Measurements from ENCODE around the gene VPS16. TPM values are rescaled to one million over a fixed set of nuclear protein-coding genes. Genes with fewer than 3 reads are reported as not detected.
A peak's percentile ranks its signal among the peaks of the same experiment; 100 is the strongest.

The VPS16 gene
- total RNA-seq: 10 to 100 TPM in 4 of 5 donors, 1 to 10 TPM in 1; 5.8 to 23.7 (median 20.6) TPM
- polyA plus RNA-seq: 10 to 100 TPM; 31.4 to 53.0 (median 42.6) TPM
- long read RNA-seq, donor 1, partial matches to known transcripts: 0 of 1 reads
- long read RNA-seq, donor 1, other reads (novel, unspliced or antisense): 0 of 1 reads
- long read RNA-seq, donor 2: 0 reads
- long read RNA-seq, donor 3, partial matches to known transcripts: 0 of 4 reads
- long read RNA-seq, donor 3, other reads (novel, unspliced or antisense): 0 of 4 reads
- long read RNA-seq, donor 4: 0 reads
- long read RNA-seq, donor 5, transcript VPS16-202 (24 exons, 2,750 nt): major isoform, 6 of 7 reads
- long read RNA-seq, donor 5, partial matches to known transcripts: 0 of 7 reads
- long read RNA-seq, donor 5, other reads (novel, unspliced or antisense): 0 of 7 reads
- long read RNA-seq, donor 6, partial matches to known transcripts: 8 of 11 reads
- long read RNA-seq, donor 6, other reads (novel, unspliced or antisense): 0 of 11 reads
- long read RNA-seq, donor 7, partial matches to known transcripts: 0 of 2 reads
- long read RNA-seq, donor 7, other reads (novel, unspliced or antisense): 0 of 2 reads
- long read RNA-seq, donor 8, partial matches to known transcripts: 0 of 3 reads
- long read RNA-seq, donor 8, other reads (novel, unspliced or antisense): 0 of 3 reads
- long read RNA-seq, donor 9: 0 reads
- long read RNA-seq, donor 10: 0 reads

DNA sequence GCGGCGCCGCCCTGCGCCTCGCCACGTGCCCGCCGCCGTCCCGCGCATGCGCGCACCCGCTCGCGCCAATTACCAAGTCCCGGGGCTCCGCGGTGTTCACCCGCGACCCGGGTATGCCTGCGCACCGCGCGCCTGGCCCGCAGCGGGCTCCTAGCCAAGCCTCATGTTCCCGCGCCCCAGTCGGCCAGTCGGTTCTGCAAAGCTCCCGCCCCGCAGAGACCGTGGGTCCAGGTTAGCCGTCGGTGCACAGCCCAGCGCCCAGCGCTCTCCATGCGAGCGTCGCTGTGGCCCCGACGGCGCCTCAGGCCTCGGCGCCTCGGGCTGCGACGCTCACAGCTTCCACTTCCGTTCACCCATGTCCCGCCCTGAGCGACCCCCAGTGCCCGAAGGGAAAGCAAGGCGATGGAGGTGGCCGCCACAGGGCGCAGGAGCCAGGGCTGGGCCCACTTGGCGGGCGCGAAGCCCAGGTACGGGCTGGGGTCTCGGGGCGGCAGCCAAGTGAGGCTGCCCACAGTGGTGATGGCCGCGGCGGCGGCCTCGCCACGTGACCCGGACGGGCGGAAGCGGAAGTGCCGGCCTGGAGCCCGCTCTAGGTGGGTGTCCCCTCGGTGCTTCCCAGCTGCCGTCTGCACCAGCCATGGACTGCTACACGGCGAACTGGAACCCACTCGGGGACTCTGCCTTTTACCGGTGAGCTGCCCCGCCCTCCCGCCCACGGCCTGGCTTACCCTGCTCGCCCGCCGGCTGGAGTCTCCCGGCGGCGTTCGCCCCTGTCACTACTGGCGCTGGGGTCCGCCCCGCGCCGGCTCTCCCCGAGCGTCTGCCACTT is at the start of gene VPS16, which contains the start of gene PCED1A:
Gene VPS16 (plus strand): TSS at position 608 of the 829 bp plus-strand sequence. CDS start 30 bp downstream, at position 638.
Gene PCED1A (minus strand): TSS at position 518 of the 829 bp plus-strand sequence. CDS start 743 bp downstream, outside the sequence.
- peak; percentile 89 to 97 for DNase-seq
- 1 to 12% (median 2%) methylated on average over 23 to 98 of the region's 98 CpGs for WGBS, 5 donors
- TF ChIP-seq POLR2A (IDR thresholded peaks at IDR 0.05) (no peak), POLR2AphosphoS5 (IDR thresholded peaks at IDR 0.05) (peak; percentile 51 to 91 (median 75))
- H3K27me3 ChIP-seq: no peaks in the 10 kb centered on the region
- no peaks in the 10 kb centered on the region for H3K9me3 ChIP-seq
- H3K27ac ChIP-seq: peak within 1 kb of the TSS; percentile 87 to 95 (median 93)
- peaks cover 21 to 30% (median 28%) of the 10 kb centered on the region in 4 donors for H3K4me1 ChIP-seq
- intact Hi-C loops (cut with DNase I; ENCODE audit: low total_unique reads): no loop called here
- H3K36me3 ChIP-seq: peaks cover 0 to 33% (median 30%) of the 10 kb centered on the region in 4 donors
- peak within 1 kb of the TSS; percentile 77 to 97 (median 88) for H3K4me3 ChIP-seq

DNA sequence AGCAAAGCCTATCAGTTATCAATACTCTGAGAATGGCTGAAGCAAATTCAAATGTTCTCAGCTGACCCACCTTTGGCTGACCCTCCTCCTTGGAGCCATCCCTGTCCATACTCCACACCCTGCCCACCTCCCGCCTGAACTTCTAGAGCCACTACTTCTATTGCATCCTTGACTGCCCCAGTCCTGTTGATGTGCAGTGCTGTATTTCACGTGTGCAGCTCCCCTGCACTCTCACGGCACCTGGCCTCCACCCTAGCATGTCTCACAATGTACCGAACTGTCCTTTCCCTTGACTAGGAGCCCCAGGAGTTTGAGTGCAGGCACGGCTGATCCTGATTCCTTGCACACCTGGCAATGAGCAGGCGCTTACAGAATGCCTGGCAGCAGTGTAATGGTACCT is 47.1 kb upstream of the VPS16 start:
- Histone ChIP-seq H3K9me3 (no peaks in the 10 kb centered on the region), H3K4me1 (no peaks in the 10 kb centered on the region), H3K27me3 (peaks cover 4 to 66% (median 6%) of the 10 kb centered on the region in 3 donors), H3K27ac (no peak overlapping the region), H3K4me3 (no peak overlapping the region), H3K36me3 (no peaks in the 10 kb centered on the region)
- TF ChIP-seq POLR2A (IDR thresholded peaks at IDR 0.05) (no peak), EP300 (IDR thresholded peaks at IDR 0.05) (no peak), POLR2AphosphoS5 (IDR thresholded peaks at IDR 0.05) (no peak)
- TF ChIP-seq, protein P1, sequence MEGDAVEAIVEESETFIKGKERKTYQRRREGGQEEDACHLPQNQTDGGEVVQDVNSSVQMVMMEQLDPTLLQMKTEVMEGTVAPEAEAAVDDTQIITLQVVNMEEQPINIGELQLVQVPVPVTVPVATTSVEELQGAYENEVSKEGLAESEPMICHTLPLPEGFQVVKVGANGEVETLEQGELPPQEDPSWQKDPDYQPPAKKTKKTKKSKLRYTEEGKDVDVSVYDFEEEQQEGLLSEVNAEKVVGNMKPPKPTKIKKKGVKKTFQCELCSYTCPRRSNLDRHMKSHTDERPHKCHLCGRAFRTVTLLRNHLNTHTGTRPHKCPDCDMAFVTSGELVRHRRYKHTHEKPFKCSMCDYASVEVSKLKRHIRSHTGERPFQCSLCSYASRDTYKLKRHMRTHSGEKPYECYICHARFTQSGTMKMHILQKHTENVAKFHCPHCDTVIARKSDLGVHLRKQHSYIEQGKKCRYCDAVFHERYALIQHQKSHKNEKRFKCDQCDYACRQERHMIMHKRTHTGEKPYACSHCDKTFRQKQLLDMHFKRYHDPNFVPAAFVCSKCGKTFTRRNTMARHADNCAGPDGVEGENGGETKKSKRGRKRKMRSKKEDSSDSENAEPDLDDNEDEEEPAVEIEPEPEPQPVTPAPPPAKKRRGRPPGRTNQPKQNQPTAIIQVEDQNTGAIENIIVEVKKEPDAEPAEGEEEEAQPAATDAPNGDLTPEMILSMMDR (IDR thresholded peaks at IDR 0.05): no peak
- 78 to 94% (median 91%) methylated on average over 5 to 6 of the region's 6 CpGs for WGBS, 5 donors
- intact Hi-C loops (cut with DNase I; ENCODE audit: low total_unique reads): no loop called here
- DNase-seq: no peak

DNA sequence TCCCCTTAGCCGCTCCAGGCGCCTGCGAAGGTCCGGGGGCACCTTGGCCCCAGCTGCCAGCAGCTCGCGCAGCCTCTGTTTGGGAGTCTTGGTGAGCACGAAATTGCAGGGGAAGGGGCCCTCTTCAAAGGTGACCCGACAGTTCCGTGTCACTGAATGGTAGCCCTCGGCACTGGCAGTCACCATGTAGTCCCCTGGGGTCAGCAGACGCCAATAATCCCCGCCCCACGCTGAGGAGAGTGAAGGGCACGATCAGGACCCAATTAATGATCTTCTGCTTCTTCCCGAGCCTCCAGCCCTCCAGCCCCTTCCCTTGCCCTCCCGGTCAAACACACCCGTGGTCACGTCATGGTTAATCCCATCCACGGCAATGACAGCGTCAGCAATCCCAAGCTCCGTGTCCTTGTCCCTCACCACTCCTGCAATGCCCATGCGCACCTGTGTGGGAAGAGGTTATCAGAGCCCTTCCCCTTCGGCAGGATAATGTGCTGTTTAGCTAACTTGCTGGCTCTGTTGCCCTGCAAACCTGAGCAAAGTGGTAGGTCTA is 46.3 kb upstream of the VPS16 start:
- H3K9me3 ChIP-seq: no peaks in the 10 kb centered on the region
- no peaks in the 10 kb centered on the region for H3K36me3 ChIP-seq
- TF ChIP-seq, protein P1 (IDR thresholded peaks at IDR 0.05): no peak
- no peak for TF ChIP-seq POLR2AphosphoS5 (IDR thresholded peaks at IDR 0.05)
- TF ChIP-seq EP300 (IDR thresholded peaks at IDR 0.05): no peak
- TF ChIP-seq POLR2A (IDR thresholded peaks at IDR 0.05): no peak
- WGBS, 5 donors: 67 to 82% (median 72%) methylated on average over 22 to 23 of the region's 23 CpGs
- intact Hi-C loops (cut with DNase I; ENCODE audit: low total_unique reads): no loop called here
- peaks cover 4 to 74% (median 9%) of the 10 kb centered on the region in 3 donors for H3K27me3 ChIP-seq
- H3K4me3 ChIP-seq: no peak overlapping the region
- DNase-seq: no peak
- no peak overlapping the region for H3K27ac ChIP-seq
- peaks cover 0 to 4% (median 2%) of the 10 kb centered on the region in 4 donors for H3K4me1 ChIP-seq

DNA sequence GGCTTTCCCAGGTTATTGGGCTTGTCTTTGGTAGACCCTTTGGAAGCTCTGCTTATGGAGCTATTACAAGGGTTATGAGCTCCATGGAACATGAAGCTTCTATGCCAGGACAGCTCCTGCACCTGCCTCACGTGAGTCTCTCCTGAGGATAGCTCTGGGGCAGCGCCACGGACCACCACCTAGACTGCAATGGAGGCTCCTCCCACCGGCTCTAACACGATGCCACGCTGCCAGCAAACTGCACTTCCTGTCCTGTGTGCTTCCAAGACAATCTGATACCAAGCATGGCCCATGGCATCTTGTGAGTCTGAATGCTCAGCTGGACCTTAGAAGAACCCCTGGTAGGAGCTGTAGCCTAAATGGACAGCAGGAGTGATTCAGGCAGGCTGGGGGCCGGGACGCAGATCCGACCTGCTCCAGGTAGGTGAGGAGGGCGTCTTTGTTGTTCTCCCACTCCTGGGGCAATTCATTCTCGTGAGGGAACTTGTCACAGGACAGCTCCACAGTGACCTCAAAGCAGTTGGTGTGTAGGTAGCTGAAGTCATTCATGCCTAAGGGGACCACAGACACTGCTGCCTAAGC is 45.6 kb upstream of the VPS16 start:
- peaks cover 4 to 81% (median 15%) of the 10 kb centered on the region in 3 donors for H3K27me3 ChIP-seq

More for the DNA sequence above, 45.6 kb upstream of the VPS16 start:
- no peak for TF ChIP-seq POLR2AphosphoS5 (IDR thresholded peaks at IDR 0.05)
- TF ChIP-seq, protein P1 (IDR thresholded peaks at IDR 0.05): no peak
- TF ChIP-seq POLR2A (IDR thresholded peaks at IDR 0.05): no peak
- TF ChIP-seq EP300 (IDR thresholded peaks at IDR 0.05): no peak
- intact Hi-C loops (cut with DNase I; ENCODE audit: low total_unique reads): no loop called here
- DNase-seq: no peak
- WGBS, 5 donors: 69 to 84% (median 81%) methylated on average over 10 to 11 of the region's 11 CpGs
- Histone ChIP-seq H3K27ac (no peak overlapping the region), H3K9me3 (no peaks in the 10 kb centered on the region), H3K4me3 (no peak overlapping the region), H3K36me3 (no peaks in the 10 kb centered on the region), H3K4me1 (peaks cover under 1 to 11% (median 9%) of the 10 kb centered on the region in 4 donors)

Data from stomach (tissue), 19 donors.